Kidney epithelial cell (primary cell): Measurements from ENCODE around the gene GPX1. TPM values are rescaled to one million over a fixed set of nuclear protein-coding genes. Genes with fewer than 3 reads are reported as not detected.
A peak's percentile ranks its signal among the peaks of the same experiment; 100 is the strongest.
"Not testable (repeated sequence)": the region's sequence is repeated elsewhere in the genome, so short reads cannot be mapped to it uniquely, and the experiment has no call there.

Source experiments
- DNase-seq: peaks from one replicate; pipeline ENCODE4 v3.0.0-alpha.2; 2010; ENCODE audit warnings: low read depth
- H3K27me3 ChIP-seq: 2 replicates; pipeline ENCODE4 v1.6.0; 2011; ENCODE audit warnings: low read length; ENCODE audit not compliant: control insufficient read depth, insufficient read depth
- H3K36me3 ChIP-seq: 2 replicates; pipeline ENCODE4 v1.5.1; 2011; ENCODE audit warnings: low read length; ENCODE audit not compliant: control insufficient read depth, insufficient read depth
- H3K4me3 ChIP-seq: 2 replicates; pipeline ENCODE4 v1.5.1; 2011; ENCODE audit warnings: low read depth, mild to moderate bottlenecking, control low read depth, low read length
- total RNA-seq: library from RNA; depleted of rRNA; stranded (reverse); fragments of >200 nt; gene quantifications from 2 replicates; pipeline ENCODE4 v1.2.3, GENCODE V29; 2015
- TF ChIP-seq, protein P1 (sequence below): IDR thresholded peaks from 2 replicates; pipeline ENCODE4 v1.5.1; 2011; ENCODE audit warnings: mild to moderate bottlenecking, moderate library complexity, low read length, control low read depth, inconsistent platforms; ENCODE audit not compliant: insufficient read depth, poor library complexity, severe bottlenecking

GPX1 gene
- total RNA-seq: 422 and 502 TPM in 2 replicates

- peak; percentile 76 for DNase-seq
- Histone ChIP-seq H3K36me3 (peaks cover 10% of the 10 kb centered on the region), H3K27me3 (no peaks in the 10 kb centered on the region), H3K4me3 (peak within 1 kb of the TSS; percentile 61)
- TF ChIP-seq, protein P1, sequence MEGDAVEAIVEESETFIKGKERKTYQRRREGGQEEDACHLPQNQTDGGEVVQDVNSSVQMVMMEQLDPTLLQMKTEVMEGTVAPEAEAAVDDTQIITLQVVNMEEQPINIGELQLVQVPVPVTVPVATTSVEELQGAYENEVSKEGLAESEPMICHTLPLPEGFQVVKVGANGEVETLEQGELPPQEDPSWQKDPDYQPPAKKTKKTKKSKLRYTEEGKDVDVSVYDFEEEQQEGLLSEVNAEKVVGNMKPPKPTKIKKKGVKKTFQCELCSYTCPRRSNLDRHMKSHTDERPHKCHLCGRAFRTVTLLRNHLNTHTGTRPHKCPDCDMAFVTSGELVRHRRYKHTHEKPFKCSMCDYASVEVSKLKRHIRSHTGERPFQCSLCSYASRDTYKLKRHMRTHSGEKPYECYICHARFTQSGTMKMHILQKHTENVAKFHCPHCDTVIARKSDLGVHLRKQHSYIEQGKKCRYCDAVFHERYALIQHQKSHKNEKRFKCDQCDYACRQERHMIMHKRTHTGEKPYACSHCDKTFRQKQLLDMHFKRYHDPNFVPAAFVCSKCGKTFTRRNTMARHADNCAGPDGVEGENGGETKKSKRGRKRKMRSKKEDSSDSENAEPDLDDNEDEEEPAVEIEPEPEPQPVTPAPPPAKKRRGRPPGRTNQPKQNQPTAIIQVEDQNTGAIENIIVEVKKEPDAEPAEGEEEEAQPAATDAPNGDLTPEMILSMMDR: no peak
Observed at GRCh38 chr3:49358217-49358883, at the start of gene GPX1. Gene GPX1, minus strand, starts transcription at chr3:49358353. Its CDS starts 75 bp downstream, at chr3:49358278.

DNA sequence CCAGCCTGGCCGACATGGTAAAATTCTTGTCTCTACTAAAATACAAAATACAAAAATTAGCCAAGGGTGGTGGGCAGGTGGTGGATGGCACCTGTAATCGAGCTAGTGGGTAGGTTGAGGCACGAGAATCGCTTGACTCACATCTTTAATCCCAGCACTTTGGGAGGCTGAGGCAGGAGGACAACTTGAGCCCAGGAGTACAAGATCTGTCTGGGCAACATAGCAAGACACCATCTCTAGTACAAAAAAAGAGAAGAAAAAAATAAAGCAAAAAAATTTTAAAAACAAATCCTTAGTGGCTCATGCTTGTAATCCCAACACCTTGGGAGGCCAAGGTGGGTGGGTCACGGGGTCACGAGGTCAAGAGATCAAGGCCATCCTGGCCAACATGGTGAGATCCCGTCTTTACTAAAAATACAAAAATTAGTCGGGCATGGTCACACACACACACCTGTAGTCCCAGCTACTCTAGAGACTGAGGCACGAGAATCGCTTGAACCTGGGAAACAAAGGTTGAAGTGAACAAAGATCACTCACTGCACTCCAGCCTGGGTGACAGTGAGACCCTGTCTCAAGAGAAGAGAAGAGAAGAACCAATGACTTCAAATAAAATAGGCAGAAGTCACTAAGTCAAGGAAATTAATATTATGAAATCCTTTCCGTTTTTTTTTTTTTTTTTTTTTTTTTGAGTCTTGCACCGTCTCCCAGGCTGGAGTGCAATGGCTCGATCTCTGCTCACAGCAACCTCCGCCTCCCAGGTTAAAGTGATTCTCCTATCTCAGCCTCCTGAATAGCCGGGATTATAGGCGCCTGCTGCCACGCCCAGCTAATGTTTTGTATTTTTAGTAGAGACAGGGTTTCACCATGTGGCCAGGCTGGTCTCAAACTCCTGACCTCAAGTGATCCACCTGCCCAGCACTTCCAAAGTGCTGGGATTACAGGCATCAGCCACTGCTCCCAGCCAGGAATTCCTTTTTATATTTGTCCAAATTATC is 48.7 kb upstream of the GPX1 start:
- Histone ChIP-seq H3K36me3 (no peaks in the 10 kb centered on the region), H3K4me3 (no peak overlapping the region), H3K27me3 (no peaks in the 10 kb centered on the region)
- TF ChIP-seq, protein P1: no peak
- no peak for DNase-seq

DNA sequence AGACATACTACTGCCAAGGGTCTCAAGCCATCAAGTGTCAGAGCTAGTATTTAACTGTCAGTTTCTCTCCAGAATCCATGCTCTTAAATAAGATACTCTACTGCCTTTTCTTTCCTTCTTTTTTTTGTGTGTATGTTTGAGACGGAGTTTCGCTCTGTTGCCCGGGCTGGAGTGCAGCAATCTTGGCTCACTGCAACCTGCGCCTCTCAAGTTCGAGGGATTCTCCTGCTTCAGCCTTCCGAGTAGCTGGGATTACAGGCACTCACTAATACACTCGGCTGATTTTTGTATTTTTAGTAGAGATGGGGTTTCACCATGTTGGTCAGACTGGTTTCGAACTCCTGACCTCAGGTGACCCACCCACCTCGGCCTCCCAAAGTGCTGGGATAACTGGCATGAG is 47.4 kb upstream of the GPX1 start:
- not testable (repeated sequence) for DNase-seq

GRCh38 chr3:49403891-49404290 is 45.7 kb upstream of the GPX1 start:
- no peak for DNase-seq
- TF ChIP-seq, protein P1: no peak
- H3K27me3 ChIP-seq: no peaks in the 10 kb centered on the region
- H3K36me3 ChIP-seq: no peaks in the 10 kb centered on the region
- H3K4me3 ChIP-seq: no peak overlapping the region

More for the DNA sequence above, 47.4 kb upstream of the GPX1 start:
- not testable (repeated sequence) for H3K36me3 ChIP-seq, H3K4me3 ChIP-seq, H3K27me3 ChIP-seq

GRCh38 chr3:49401766-49402165 is 43.6 kb upstream of the GPX1 start:
- Histone ChIP-seq H3K36me3 (no peaks in the 10 kb centered on the region), H3K27me3 (no peaks in the 10 kb centered on the region), H3K4me3 (no peak overlapping the region)
- TF ChIP-seq, protein P1: no peak
- DNase-seq: no peak

DNA sequence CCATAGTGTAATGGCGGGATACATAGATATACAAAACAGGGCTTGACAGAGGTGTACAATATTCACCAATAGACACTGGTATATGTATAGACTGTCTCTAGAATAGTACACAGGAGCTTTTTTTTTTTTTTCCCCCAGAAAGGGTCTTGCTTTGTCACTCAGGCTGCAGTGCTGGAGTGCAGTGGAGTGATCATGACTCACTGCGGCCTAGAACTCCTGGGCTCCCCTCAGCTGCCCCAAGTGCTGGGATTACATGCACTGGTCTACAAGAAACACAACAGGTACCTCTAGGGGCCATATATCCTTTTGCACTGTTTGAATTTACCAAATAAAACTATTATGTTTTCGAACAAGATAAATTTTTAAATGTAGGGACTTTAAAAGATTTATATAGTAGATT is 41.3 kb upstream of the GPX1 start:
- no peak overlapping the region for H3K4me3 ChIP-seq
- H3K36me3 ChIP-seq: no peaks in the 10 kb centered on the region
- TF ChIP-seq, protein P1: no peak
- no peak for DNase-seq
- no peaks in the 10 kb centered on the region for H3K27me3 ChIP-seq
